ENCODE data around the gene PHB1.
"Not testable (repeated sequence)": the region's sequence is repeated elsewhere in the genome, so short reads cannot be mapped to it uniquely, and the experiment has no call there.

PHB1 gene

DNA sequence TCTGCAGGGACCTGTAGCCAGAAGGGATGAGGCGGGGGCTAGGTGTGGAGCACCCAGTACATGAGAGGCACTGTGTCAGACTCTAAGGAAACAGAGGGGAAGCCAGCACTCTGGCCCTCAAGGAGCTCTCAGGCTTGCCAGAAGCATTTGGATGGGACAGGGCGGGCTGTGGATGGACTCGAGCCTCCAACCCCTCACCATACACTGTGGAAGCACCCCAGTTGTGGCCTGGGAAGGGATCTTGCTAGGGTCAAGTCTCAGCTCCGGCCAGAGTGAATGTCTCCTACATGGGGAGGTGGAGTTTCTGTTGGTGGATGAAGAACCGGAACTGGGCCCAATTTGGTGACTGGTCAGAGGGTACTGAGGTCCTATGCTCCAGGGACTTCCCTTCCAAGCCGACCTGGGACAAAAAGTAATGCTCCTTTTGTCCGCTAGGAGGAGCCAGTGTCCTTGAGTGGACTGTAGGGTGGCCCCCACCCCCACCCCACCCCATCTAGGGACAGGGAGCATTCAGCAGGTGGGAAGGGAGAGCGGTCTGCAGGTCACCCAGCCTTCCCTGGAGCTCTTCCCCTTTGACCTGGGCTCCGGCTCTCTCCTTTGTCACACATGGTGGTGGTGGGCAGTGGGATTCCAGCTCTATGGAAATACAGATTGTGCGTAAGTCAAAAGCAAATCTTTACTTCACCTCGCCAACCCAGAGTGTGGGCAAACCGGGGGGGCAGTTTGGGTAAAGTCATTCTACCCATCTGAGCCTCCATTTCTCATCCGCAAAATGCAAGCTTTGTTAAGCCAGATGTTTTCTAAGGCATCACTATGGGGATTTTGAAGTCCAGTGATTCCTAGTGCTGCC lies 20.4 kb upstream of the PHB1 start:
- DNase-seq (ENCODE audit: insufficient read length, low spot score) = peak; percentile 63
- TF ChIP-seq, protein P1, sequence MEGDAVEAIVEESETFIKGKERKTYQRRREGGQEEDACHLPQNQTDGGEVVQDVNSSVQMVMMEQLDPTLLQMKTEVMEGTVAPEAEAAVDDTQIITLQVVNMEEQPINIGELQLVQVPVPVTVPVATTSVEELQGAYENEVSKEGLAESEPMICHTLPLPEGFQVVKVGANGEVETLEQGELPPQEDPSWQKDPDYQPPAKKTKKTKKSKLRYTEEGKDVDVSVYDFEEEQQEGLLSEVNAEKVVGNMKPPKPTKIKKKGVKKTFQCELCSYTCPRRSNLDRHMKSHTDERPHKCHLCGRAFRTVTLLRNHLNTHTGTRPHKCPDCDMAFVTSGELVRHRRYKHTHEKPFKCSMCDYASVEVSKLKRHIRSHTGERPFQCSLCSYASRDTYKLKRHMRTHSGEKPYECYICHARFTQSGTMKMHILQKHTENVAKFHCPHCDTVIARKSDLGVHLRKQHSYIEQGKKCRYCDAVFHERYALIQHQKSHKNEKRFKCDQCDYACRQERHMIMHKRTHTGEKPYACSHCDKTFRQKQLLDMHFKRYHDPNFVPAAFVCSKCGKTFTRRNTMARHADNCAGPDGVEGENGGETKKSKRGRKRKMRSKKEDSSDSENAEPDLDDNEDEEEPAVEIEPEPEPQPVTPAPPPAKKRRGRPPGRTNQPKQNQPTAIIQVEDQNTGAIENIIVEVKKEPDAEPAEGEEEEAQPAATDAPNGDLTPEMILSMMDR (IDR thresholded peaks at IDR 0.05; ENCODE audit: insufficient read depth, missing control alignments) = peak; percentile 65
- FAIRE-seq = no peak

DNA sequence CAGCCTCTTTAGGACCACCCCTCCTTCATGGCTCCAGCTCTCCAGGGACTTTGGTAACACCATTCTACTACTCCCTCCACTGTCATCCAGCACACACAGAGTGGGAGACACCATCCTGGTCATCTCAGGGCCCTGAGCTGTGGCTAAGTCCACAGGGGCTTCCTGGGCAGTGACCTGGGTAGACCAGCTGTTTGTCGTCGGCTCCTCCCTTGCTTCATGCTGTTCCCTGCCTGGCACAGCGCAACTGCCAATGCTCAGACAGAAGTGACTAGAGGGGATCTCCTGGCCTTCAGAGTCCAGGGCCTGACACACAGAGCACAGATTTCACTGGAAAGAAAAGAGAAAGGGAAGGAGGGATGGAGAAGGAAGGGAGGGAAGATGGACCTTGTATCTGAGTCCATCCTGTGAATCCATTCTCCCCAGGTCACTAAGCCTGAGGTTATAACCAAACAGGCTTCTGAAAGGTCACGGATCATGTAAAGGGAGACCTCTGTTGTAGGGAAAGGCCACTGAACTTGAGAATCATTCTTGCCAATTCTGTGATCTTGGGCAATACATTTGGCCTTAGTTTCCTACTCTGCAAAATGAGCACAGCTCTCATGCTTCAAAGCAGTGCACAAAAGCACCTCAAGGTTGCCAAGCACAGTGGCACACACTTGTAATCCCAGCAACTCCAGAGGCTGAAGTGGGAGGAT lies 18.5 kb upstream of the PHB1 start:
- DNase-seq (ENCODE audit: insufficient read length, low spot score) = no peak
- no peak for FAIRE-seq
- TF ChIP-seq, protein P1 (IDR thresholded peaks at IDR 0.05; ENCODE audit: insufficient read depth, missing control alignments) = no peak

DNA sequence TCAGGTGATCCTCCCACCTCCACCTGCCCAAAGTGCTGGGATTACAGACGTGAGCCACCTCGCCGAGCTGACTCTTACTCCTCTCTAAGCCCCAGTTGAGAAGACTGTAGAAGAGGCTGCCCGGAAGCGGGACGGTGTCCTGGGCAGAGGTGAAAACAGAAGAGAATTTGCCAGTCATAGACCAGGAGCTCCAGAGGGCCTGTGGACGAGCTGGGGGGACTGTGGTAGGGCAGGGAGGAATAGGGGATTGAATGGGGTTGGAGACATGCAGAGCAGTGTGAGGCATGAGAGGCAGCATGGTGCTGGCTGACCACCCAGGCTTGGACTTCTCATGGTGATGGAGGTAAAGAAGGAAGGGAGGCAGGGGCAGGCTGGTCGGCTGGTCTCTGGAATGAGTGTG lies 17.1 kb upstream of the PHB1 start:
- FAIRE-seq (no peak), DNase-seq (ENCODE audit: insufficient read length, low spot score) (no peak)
- TF ChIP-seq, protein P1 (IDR thresholded peaks at IDR 0.05; ENCODE audit: insufficient read depth, missing control alignments) = no peak

DNA sequence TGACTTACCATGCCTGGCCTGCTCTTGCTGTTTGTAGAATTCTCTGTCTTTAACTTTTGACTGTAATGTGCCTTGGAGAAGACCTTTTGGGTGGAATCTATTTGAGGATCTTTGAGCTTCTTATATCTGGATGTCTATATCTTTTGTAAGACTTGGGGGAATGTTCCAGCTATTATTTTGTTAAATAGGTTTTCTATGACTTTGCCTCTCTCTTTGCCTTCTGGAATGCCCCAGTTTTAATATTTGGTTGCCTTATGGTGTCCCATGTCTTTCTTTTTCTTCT lies 10.3 kb upstream of the PHB1 start:
- FAIRE-seq = no peak
- TF ChIP-seq, protein P1 (IDR thresholded peaks at IDR 0.05; ENCODE audit: insufficient read depth, missing control alignments) = no peak
- no peak for DNase-seq (ENCODE audit: insufficient read length, low spot score)

DNA sequence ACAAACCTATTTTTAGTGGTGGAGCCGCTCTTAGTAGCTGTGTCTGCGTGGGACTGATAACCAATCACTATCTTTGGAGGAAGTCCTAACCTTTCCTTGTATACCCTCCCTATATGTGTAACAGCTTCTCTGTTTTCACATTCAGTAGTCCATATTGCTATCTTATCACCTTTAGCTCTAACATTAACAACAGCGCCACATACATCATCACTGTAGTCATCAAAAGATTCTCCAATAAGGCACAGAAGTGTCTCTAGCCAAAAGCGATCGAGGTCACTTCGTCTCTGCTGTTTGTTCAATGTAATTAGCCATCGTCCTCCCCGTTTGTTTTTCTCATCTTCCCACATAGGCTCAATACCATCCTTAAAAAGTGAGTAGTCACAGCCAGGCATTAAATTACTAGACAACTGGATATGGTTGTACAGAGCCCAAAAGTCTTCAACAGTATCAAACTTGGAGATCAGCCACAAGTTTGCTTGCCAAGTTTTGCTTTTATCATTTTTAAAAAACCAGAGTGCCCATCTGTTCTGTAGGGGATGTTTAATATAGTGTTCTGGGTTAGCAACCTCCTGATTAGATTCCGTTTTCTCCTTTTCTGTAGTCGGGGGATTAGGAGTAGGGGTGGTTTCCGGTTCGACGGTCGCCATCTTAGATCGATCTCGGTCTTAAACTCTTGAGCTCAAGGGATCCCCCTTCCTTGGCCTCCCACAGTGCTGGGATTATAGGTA lies 9.8 kb upstream of the PHB1 start:
- DNase-seq (ENCODE audit: insufficient read length, low spot score); FAIRE-seq: not testable (repeated sequence)

DNA sequence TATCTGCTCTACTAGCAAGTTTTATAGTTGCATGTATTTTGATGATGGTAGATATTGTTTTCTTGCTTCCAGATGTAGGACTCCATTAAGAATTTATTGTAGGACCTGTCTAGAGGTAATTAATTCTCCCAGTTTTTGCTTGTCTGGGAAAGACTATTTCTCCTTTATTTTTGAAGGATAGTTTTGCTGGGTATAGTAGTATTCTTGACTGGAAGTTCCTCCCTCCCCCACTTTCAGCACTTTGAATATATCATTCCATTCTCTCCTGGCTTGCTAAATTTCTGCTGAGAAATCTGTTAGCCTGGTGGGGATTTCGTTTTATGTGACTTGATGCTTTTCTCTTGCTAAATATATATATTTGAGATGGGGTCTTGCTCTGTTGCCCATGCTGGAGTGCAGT lies 8.0 kb upstream of the PHB1 start:
- TF ChIP-seq, protein P1 (IDR thresholded peaks at IDR 0.05; ENCODE audit: insufficient read depth, missing control alignments) = no peak
- FAIRE-seq (no peak), DNase-seq (ENCODE audit: insufficient read length, low spot score) (no peak)

DNA sequence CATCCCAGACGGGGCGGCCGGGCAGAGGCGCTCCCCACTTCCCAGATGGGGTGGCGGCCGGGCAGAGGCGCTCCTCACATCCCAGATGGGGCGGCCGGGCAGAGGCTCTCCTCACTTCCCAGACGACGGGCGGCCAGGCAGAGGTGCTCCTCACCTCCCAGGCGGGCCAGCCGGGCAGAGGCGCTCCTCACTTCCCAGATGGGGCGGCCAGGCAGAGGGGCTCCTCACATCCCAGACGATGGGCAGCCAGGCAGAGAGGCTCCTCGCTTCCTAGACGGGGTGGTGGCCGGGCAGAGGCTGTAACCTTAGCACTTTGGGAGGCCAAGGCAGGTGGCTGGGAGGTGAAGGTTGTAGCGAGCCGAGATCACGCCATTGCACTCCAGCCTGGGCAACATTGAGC lies 5.1 kb upstream of the PHB1 start:
- not testable (repeated sequence) for DNase-seq (ENCODE audit: insufficient read length, low spot score); FAIRE-seq

DNA sequence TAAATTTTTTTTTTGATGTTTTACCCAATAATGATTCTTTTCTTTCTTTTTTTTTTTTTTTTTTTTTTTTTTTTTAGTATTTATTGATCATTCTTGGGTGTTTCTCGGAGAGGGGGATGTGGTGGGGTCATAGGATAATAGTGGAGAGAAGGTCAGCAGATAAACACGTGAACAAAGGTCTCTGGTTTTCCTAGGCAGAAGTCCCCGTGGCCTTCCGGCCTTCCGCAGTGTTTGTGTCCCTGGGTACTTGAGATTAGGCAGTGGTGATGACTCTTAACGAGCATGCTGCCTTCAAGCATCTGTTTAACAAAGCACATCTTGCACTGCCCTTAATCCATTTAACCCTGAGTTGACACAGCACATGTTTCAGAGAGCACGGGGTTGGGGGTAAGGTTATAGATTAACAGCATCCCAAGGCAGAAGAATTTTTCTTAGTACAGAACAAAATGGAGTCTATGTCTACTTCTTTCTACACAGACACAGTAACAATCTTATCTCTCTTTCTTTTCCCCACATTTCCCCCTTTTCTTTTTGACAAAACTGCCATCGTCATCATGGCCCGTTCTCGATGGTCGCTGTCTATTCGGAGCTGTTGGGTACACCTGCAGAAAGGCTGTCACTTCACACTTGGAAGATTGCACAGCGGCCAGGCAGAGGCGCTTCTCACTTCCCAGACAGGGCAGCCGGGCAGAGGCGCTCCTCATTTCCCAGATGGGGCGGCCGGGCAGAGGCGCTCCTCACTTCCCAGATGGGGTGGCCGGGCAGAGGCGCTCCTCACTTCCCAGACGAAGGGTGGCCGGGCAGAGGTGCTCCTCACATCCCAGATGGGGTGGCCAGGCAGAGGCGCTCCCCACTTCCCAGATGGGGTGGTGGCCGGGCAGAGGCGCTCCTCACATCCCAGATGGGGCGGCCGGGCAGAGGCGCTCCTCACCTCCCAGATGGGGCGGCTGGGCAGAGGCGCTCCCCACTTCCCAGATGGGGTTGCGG lies 4.4 kb upstream of the PHB1 start:
- DNase-seq (ENCODE audit: insufficient read length, low spot score); FAIRE-seq: not testable (repeated sequence)

Measured in D721Med (cell line).